H9 (cell line): ENCODE results near the gene TEX53. TPM values are rescaled to one million over a fixed set of nuclear protein-coding genes. Genes with fewer than 3 reads are reported as not detected.

Source experiments
- DNase-seq: peaks from one replicate; pipeline ENCODE4 v3.0.0-alpha.2; 2017
- H2AFZ ChIP-seq: one replicate; pipeline ENCODE4 v1.6.1; 2013; ENCODE audit warnings: mild to moderate bottlenecking, low read length, control low read depth, moderate library complexity
- H2AK5ac ChIP-seq: 2 replicates; pipeline ENCODE4 v1.6.1; 2013; ENCODE audit warnings: low read length, control low read depth, mixed read lengths; ENCODE audit not compliant: insufficient read length
- H2BK120ac ChIP-seq: one replicate; pipeline ENCODE4 v1.6.1; 2013; ENCODE audit warnings: low read depth, mild to moderate bottlenecking, low read length, control low read depth, inconsistent platforms; ENCODE audit not compliant: poor library complexity, severe bottlenecking
- H2BK12ac ChIP-seq: 2 replicates; pipeline ENCODE4 v1.6.1; 2013; ENCODE audit warnings: low read length, control low read depth, mixed read lengths, low read depth; ENCODE audit not compliant: insufficient read length
- H2BK15ac ChIP-seq: 2 replicates; pipeline ENCODE4 v1.6.1; 2013; ENCODE audit warnings: low read depth, low read length, control low read depth
- H2BK20ac ChIP-seq: one replicate; pipeline ENCODE4 v1.6.1; 2013; ENCODE audit warnings: low read depth, mild to moderate bottlenecking, low read length, control low read depth, inconsistent platforms; ENCODE audit not compliant: poor library complexity, severe bottlenecking
- H2BK5ac ChIP-seq: 2 replicates; pipeline ENCODE4 v1.6.1; 2013; ENCODE audit warnings: low read length, control low read depth, mixed read lengths; ENCODE audit not compliant: insufficient read length
- H3K14ac ChIP-seq: 2 replicates; pipeline ENCODE4 v1.6.1; 2013; ENCODE audit warnings: low read length, control low read depth; ENCODE audit not compliant: insufficient read depth
- H3K18ac ChIP-seq: 2 replicates; pipeline ENCODE4 v1.6.1; 2013; ENCODE audit warnings: low read depth, mild to moderate bottlenecking, mixed read lengths, low read length, control low read depth; ENCODE audit not compliant: insufficient read length
- H3K23ac ChIP-seq: 2 replicates; pipeline ENCODE4 v1.6.1; 2013; ENCODE audit warnings: low read length, control low read depth, mixed read lengths, low read depth; ENCODE audit not compliant: insufficient read length
- H3K23me2 ChIP-seq: 2 replicates; pipeline ENCODE4 v1.6.1; 2013; ENCODE audit warnings: low read depth, mild to moderate bottlenecking, mixed read lengths, low read length, control low read depth; ENCODE audit not compliant: insufficient read length, poor library complexity, severe bottlenecking
- H3K27ac ChIP-seq: 2 replicates; pipeline ENCODE4 v1.5.1; 2013; ENCODE audit warnings: low read length, control low read depth, mixed read lengths, low read depth; ENCODE audit not compliant: insufficient read length
- H3K27me3 ChIP-seq: 2 replicates; pipeline ENCODE4 v1.6.1; 2013; ENCODE audit warnings: low read length, control low read depth, inconsistent platforms; ENCODE audit not compliant: insufficient read depth
- H3K4ac ChIP-seq: 2 replicates; pipeline ENCODE4 v1.6.1; 2013; ENCODE audit warnings: low read depth, mild to moderate bottlenecking, control low read depth, inconsistent platforms, low read length, moderate library complexity
- H3K4me1 ChIP-seq: 2 replicates; pipeline ENCODE4 v1.6.1; 2013; ENCODE audit warnings: low read length, control low read depth, inconsistent platforms; ENCODE audit not compliant: insufficient read depth
- H3K4me2 ChIP-seq: 2 replicates; pipeline ENCODE4 v1.6.1; 2013; ENCODE audit warnings: low read length, control low read depth, mixed read lengths; ENCODE audit not compliant: insufficient read length, insufficient read depth
- H3K56ac ChIP-seq: 2 replicates; pipeline ENCODE4 v1.6.1; 2013; ENCODE audit warnings: low read depth, mild to moderate bottlenecking, mixed read lengths, low read length, control low read depth; ENCODE audit not compliant: insufficient read length
- H3K79me1 ChIP-seq: 2 replicates; pipeline ENCODE4 v1.6.1; 2013; ENCODE audit warnings: low read depth, mild to moderate bottlenecking, moderate library complexity, low read length, control low read depth, inconsistent platforms; ENCODE audit not compliant: insufficient read depth, poor library complexity, severe bottlenecking
- H3K79me2 ChIP-seq: 2 replicates; pipeline ENCODE4 v1.6.1; 2013; ENCODE audit warnings: low read length, control low read depth, inconsistent platforms; ENCODE audit not compliant: insufficient read depth
- H3K9ac ChIP-seq: 2 replicates; pipeline ENCODE4 v1.6.1; 2013; ENCODE audit warnings: low read length, control low read depth, mixed read lengths; ENCODE audit not compliant: insufficient read length; ENCODE audit errors: extremely low read depth
- H3K9me3 ChIP-seq: one replicate; pipeline ENCODE4 v1.6.1; 2013; ENCODE audit warnings: low read depth, low read length, inconsistent platforms; ENCODE audit not compliant: control insufficient read depth
- H3T11ph ChIP-seq: one replicate; pipeline ENCODE4 v1.6.1; 2013; ENCODE audit warnings: mild to moderate bottlenecking, low read length, control low read depth, inconsistent platforms
- H4K20me1 ChIP-seq: one replicate; pipeline ENCODE4 v1.6.1; 2013; ENCODE audit not compliant: control insufficient read depth, insufficient read length, insufficient read depth
- H4K5ac ChIP-seq: 2 replicates; pipeline ENCODE4 v1.6.1; 2013; ENCODE audit warnings: low read depth, mild to moderate bottlenecking, mixed read lengths, low read length, control low read depth; ENCODE audit not compliant: insufficient read length
- H4K8ac ChIP-seq: replicated peaks from 2 replicates; pipeline ENCODE4 v1.6.1; 2013; ENCODE audit warnings: low read length, control low read depth, mixed read lengths, low read depth; ENCODE audit not compliant: insufficient read length
- H4K91ac ChIP-seq: 2 replicates; pipeline ENCODE4 v1.6.1; 2013; ENCODE audit warnings: low read depth, mild to moderate bottlenecking, moderate library complexity, mixed read lengths, low read length, control low read depth; ENCODE audit not compliant: insufficient read length
- H3K27ac Mint-ChIP-seq, 3 experiments: 2 replicates in 2 of 3; 3 replicates in 1 of 3; pipeline ENCODE4 v1.8.0; 2020 to 2021; ENCODE audit warnings: mixed read lengths in 3 of 3, mild to moderate bottlenecking in 1 of 3, moderate library complexity in 1 of 3
- H3K27me3 Mint-ChIP-seq: 2 replicates; pipeline ENCODE4 v1.8.0; 2021; ENCODE audit warnings: low read depth, mild to moderate bottlenecking, moderate library complexity, mixed read lengths
- H3K36me3 Mint-ChIP-seq, 3 experiments: 2 replicates in 2 of 3; 3 replicates in 1 of 3; pipeline ENCODE4 v1.8.0; 2020 to 2021; ENCODE audit warnings: low read depth in 3 of 3, mixed read lengths in 3 of 3; ENCODE audit not compliant: insufficient read depth in 1 of 3
- H3K4me1 Mint-ChIP-seq, 2 experiments: 2 replicates each; pipeline ENCODE4 v1.8.0; 2020; ENCODE audit warnings: mixed read lengths in 2 of 2
- H3K4me3 Mint-ChIP-seq, 2 experiments: 2 replicates in 1 of 2; 3 replicates in 1 of 2; pipeline ENCODE4 v1.8.0; 2020 to 2021; ENCODE audit warnings: mild to moderate bottlenecking in 2 of 2, mixed read lengths in 2 of 2, moderate library complexity in 1 of 2
- H3K9me3 Mint-ChIP-seq, 2 experiments: 2 replicates in 1 of 2; 3 replicates in 1 of 2; pipeline ENCODE4 v1.8.0; 2020; ENCODE audit warnings: mild to moderate bottlenecking in 2 of 2, mixed read lengths in 2 of 2, moderate library complexity in 1 of 2
- WGBS: extraction: QIAGEN DNeasy Blood & Tissue Kit; methylation state at CpG from one replicate; pipeline ENCODE4 v1.1.7; 2013; ENCODE audit warnings: missing lambda C conversion rate, low lambda C conversion rate, mixed read lengths; ENCODE audit not compliant: insufficient read length; ENCODE audit errors: extremely low coverage; 5-methylcytosine and 5-hydroxymethylcytosine counted together
- total RNA-seq: library from RNA; stranded (reverse); gene quantifications from 2 replicates; pipeline ENCODE4 v1.2.1, GENCODE V29; 2021
- TF ChIP-seq, protein P1 (sequence below): fragments of 200-600 bp; sonication (generic); conservative IDR thresholded peaks from 3 replicates; pipeline ENCODE4 v1.8.0; 2021; ENCODE audit warnings: antibody characterized with exemption, mild to moderate bottlenecking

Gene TEX53
- total RNA-seq, 1 experiment from 2014 or later = not detected

GRCh38 chr9:114677418-114677817 lies 19.8 kb upstream of the TEX53 start:
- H3K9me3 Mint-ChIP-seq = no peaks in the 10 kb centered on the region; a peak in 1 of 5 replicates
- Histone ChIP-seq H3K9me3 (no peaks in the 10 kb centered on the region), H3K56ac (no peak overlapping the region), H2AK5ac (no peak overlapping the region), H4K5ac (no peak overlapping the region), H3K4me1 (no peaks in the 10 kb centered on the region), H3K23me2 (no peaks in the 10 kb centered on the region), H3K79me2 (no peaks in the 10 kb centered on the region), H2BK20ac (no peak overlapping the region), H3K79me1 (no peaks in the 10 kb centered on the region), H2BK12ac (no peak overlapping the region), H3K4me2 (no peak overlapping the region), H2AFZ (no peak overlapping the region), H4K20me1 (no peaks in the 10 kb centered on the region), H3K23ac (no peak overlapping the region), H3K9ac (no peak overlapping the region), H2BK120ac (no peak overlapping the region), H3K27me3 (no peaks in the 10 kb centered on the region), H3K27ac (no peak overlapping the region), H3K14ac (no peak overlapping the region), H3T11ph (no peak overlapping the region), H2BK15ac (no peak overlapping the region), H4K91ac (no peak overlapping the region), H3K4ac (no peak overlapping the region), H4K8ac (no peak overlapping the region), H2BK5ac (no peak overlapping the region), H3K18ac (no peak overlapping the region)
- TF ChIP-seq, protein P1, sequence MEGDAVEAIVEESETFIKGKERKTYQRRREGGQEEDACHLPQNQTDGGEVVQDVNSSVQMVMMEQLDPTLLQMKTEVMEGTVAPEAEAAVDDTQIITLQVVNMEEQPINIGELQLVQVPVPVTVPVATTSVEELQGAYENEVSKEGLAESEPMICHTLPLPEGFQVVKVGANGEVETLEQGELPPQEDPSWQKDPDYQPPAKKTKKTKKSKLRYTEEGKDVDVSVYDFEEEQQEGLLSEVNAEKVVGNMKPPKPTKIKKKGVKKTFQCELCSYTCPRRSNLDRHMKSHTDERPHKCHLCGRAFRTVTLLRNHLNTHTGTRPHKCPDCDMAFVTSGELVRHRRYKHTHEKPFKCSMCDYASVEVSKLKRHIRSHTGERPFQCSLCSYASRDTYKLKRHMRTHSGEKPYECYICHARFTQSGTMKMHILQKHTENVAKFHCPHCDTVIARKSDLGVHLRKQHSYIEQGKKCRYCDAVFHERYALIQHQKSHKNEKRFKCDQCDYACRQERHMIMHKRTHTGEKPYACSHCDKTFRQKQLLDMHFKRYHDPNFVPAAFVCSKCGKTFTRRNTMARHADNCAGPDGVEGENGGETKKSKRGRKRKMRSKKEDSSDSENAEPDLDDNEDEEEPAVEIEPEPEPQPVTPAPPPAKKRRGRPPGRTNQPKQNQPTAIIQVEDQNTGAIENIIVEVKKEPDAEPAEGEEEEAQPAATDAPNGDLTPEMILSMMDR = no peak
- no CpG with 5 or more reads among the region's 3 CpGs for WGBS
- no peaks in the 10 kb centered on the region for H3K36me3 Mint-ChIP-seq
- H3K27ac Mint-ChIP-seq = no peak overlapping the region
- peaks cover 13 to 14% of the 10 kb centered on the region in 2 experiments for H3K4me1 Mint-ChIP-seq
- H3K27me3 Mint-ChIP-seq = peaks cover 34% of the 10 kb centered on the region
- no peak for DNase-seq
- no peak overlapping the region for H3K4me3 Mint-ChIP-seq
